SW480 (cell line): ENCODE data around the gene ERO1A.

Experiments
- DNase-seq: peaks from one replicate; pipeline ENCODE4 v3.0.0-alpha.2; 2016; ENCODE audit warnings: low spot score

The ERO1A gene

GRCh38 chr14:52607061-52607460, 88.3 kb downstream of the ERO1A start:
- DNase-seq = no peak

- no peak for DNase-seq
These were observed 93.2 kb downstream of the ERO1A start for GRCh38 chr14:52602131-52602530.

GRCh38 chr14:52599974-52600373, 95.4 kb downstream of the ERO1A start:
- no peak for DNase-seq

- DNase-seq = no peak
These were observed 96.8 kb downstream of the ERO1A start for GRCh38 chr14:52598568-52598967.

- no peak for DNase-seq
These were observed 98.5 kb downstream of the ERO1A start for GRCh38 chr14:52596861-52597260.

- no peak for DNase-seq
These were observed 99.0 kb downstream of the ERO1A start for GRCh38 chr14:52596320-52596719.

- DNase-seq = no peak
These were observed 105.0 kb downstream of the ERO1A start for GRCh38 chr14:52590318-52590717.
